HG03066 (cell line): ENCODE results near the gene TNFAIP8L2.
"Not testable (repeated sequence)": the region's sequence is repeated elsewhere in the genome, so short reads cannot be mapped to it uniquely, and the experiment has no call there.

Experiments used
- ATAC-seq: cut with Tn5 transposase; IDR thresholded peaks from one replicate; pipeline ENCODE4 v1.9.1; 2021; ENCODE audit warnings: low read depth; ENCODE audit not compliant: unreplicated experiment

The TNFAIP8L2 gene

DNA sequence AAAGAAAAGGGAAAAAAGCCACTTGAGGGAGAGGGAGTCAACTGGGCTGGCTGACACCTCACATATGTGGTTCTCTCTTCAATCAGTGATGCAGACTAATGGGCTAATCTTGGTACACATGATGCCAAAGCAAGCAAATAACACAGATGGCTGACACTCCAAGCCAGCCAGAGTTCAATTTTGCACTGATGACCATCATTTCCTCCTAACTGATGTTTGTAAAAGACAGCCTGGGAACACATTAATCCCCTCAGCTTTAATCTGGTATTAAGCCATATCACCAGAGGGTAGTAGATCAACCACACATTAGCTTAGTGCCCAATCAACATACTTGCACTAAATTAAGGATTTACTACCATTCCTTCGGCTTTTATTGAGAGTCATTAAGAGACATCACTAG is 30.8 kb downstream of the TNFAIP8L2 start:
- no peak for ATAC-seq

DNA sequence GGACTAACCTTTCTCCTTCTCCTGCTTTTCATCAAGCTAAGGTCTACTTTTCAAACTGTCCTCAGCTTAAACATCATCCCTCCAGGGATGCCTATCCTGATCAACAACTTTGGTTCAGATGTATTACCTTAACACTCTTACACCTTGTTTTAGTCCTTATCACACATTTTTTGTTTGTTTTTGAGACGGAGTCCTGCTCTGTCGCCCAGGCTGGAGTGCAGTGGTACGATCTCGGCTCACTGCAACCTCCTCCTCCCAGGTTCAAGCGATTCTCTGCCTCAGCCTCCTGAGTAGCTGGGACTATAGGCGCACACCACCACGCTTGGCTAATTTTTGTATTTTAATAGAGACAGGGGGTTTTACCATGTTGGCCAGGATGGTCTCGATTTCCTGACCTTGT is 32.2 kb downstream of the TNFAIP8L2 start:
- ATAC-seq, result not testable (repeated sequence)

DNA sequence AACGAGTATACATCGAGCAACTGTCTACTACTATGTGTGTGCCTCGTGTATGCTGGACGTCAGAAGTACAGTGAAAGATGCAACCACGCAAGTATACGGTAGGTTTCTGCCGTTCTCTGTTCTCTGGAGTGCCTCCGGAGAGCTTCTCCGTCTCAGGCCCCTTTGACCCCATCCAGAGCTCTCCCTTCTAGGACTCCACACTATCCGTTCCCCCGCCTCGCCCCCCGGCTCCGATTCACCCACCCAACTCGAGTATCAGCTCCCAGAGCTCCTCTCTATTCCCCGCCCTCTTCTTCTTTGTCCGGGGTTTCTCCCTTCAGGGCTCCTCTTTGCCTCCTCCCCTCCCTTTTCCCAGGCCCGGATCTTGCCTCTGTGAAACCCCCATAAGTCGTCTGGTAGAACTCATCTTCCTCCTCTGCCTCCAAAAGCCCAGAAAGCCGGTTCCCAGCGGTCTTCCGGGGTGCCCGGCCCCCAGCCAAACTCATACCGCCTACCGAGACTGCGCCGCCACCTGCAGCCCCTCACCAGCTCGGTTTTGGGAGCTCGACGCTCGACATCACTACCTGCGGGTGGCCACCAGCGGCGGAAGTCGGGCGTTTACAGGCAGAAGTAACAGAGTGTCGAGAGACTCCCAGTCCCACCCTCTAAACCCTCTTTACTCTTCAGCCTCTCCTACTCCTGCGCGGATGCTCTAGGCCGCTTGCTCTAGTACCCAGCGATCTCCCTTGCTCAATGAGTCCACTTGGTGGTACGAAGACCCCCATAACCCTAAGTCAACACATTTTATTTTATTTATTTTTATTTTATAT is 33.4 kb downstream of the TNFAIP8L2 start, which contains the start of gene VPS72:
TSS of gene VPS72 (minus strand) at position 561 of the 809 bp plus-strand sequence. CDS start at position 485, 76 bp downstream.
- ATAC-seq, result peak; percentile 90

DNA sequence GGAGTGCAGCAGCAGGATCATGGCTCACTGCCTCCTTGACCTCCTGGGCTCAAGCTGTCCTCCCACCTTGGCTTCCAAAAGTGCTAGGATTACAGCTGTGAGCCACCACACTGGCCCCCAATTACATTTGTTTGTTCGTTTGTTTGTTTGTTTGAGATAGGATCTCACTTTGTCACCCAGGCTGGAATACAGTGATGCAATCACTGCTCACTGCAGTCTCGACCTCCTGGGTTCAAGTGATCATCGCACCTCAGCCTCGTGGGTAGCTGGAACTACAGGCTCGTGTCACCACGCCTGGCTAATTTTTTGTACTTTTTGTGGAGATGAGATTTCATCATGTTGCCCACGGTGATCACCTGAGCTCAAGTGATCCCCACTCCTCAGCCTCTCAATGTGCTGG is 35.6 kb downstream of the TNFAIP8L2 start:
- ATAC-seq, result no peak

DNA sequence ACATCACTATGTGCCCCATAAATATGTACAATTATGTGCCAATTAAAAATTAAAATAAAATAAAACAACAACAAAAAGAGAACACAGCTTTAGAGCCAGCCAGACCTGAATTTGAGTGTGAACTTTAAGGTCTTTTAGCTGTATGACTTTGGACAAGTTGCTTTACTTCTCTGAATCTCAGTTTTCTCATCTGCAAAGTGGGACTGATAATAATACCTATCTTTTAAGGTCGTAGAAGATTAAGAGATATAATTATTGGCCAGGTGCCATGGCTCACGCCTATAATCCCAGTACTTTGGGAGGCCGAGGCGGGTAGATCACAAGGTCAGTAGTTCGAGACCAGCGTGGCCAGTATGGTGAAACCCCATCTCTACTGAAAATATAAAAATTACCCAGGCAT is 36.9 kb downstream of the TNFAIP8L2 start:
- no peak for ATAC-seq

DNA sequence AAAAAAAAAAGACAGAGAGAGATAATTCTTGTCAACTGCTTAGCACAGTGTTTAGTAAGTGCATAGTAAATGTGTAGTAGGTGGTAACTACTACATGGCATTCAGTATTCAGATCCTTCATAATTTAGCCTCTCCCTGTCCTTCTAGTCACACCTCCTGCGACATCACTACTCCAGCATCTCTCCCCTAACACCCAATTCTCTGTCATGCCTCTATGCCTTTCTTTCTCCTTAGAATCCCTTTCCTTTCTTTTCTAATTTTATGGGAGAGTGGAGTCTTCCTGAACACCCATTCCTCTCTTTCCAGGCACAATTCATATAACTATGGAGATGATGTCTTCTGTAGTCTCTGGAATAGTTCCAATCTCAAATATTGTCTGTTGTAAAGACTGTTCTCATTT is 37.4 kb downstream of the TNFAIP8L2 start:
- no peak for ATAC-seq

DNA sequence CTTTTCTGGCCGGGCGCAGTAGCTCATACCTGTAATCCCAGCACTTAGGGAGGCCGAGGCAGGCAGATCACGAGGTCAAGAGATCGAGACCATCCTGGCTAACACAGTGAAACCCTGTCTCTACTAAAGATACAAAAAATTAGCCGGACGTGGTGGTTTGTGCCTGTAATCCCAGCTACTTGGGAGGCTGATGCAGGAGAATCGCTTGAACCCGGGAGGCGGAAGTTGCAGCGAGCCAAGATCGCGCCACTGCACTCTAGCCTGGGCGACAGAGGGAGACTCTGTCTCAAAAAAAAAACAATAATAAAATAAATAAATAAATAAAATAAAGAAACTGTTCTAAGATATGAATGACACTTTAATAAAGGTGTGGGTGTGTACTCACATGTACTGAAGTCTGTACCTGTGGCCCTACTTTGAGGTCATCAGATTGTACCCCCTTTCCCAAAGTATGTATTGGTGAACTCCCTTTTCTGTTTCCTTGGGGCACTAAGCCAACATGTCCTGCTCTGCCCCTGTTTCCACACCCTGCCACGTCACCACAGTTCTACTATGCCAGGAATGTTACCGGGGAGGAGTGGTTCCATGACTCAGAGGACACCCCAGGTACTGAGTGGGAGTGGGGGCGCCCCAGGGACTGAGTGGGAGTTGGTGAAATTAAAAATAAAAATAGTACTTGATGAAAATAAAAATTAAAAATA is 38.6 kb downstream of the TNFAIP8L2 start:
- not testable (repeated sequence) for ATAC-seq

DNA sequence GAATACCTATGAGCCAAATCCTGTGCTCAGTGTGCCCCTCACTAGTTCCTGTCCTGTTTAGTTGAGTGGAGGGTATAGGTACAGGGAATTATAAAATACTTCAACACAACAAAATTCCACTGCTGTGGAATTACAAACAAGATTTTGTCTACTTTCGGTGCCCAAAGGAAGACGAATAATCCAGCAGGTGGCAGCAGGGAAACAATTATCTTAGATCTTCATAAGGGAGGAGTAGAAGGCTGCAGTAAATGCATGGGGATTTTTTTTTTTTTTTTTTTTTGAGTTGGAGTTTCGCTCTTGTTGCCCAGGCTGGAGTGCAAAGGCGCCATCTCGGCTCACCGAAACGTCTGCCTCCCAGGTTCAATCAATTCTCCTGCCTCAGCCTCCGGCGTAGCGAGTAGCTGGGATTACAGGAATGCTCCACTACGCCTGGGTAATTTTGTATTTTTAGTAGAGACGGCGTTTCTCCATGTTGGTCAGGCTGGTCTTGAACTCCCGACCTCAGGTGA is 39.9 kb downstream of the TNFAIP8L2 start:
- no peak for ATAC-seq

DNA sequence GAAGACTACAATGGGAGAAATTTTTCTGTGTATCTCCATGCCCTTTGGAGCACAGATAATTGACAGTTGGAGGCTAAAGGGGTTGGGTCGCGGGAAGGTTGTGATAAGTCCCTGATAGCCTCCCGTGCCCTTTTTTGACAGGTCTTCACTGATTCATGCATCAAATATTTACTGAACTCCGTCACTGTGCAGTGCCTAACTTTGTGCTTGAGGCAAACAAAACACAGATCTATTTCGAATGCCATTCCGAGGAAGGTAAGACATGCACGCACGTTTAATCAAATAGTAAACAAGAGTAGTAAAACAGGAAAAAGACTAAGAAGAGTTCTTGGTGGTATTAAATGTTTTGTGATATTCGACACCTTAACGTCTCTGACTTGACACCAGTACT is 41.4 kb downstream of the TNFAIP8L2 start:
- ATAC-seq, result no peak

DNA sequence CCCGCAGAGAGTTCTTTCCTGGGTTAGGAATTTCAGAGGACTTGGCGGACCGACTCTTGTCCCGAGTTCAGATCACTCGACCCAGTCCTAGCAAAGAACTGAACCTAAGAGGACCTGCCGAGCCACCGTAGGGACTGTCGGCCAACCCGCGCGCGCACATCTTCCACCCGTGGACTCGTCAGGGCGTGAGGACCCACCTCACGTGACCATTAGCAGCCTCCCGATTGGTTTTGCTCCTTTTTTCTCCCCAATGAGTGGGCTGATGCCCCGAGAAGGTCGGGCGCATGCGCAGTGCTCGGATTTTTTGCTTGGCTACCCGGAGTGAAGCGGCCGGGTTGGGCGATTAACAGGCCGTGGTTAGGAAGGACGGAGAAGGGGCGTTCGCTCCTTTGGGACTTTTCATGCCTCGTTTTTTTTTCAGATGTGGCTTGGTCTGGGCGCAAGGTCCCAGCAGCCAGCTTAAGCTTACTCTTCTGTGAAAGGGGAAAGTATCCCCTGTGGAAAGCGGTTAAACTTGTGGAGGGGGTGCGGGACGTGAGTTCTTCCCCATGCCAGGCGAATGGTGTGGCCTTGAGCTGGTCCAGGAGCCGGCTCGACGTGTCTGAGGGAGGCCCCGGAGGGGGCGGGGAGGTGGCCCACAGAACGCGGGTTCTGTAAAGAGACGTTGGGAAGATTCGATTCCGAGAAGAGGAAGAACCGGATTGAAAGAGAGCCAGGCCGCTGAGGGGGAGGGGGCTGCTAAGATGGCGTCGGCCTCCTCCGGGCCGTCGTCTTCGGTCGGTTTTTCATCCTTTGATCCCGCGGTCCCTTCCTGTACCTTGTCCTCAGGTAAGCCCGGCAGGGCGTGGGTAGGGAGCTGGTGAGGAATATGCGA is 42.0 kb downstream of the TNFAIP8L2 start, which contains the start of gene PIP5K1A:
TSS of gene PIP5K1A (plus strand) at position 299 of the 874 bp plus-strand sequence. CDS start at position 744, 445 bp downstream.
- peak; percentile 75 for ATAC-seq

DNA sequence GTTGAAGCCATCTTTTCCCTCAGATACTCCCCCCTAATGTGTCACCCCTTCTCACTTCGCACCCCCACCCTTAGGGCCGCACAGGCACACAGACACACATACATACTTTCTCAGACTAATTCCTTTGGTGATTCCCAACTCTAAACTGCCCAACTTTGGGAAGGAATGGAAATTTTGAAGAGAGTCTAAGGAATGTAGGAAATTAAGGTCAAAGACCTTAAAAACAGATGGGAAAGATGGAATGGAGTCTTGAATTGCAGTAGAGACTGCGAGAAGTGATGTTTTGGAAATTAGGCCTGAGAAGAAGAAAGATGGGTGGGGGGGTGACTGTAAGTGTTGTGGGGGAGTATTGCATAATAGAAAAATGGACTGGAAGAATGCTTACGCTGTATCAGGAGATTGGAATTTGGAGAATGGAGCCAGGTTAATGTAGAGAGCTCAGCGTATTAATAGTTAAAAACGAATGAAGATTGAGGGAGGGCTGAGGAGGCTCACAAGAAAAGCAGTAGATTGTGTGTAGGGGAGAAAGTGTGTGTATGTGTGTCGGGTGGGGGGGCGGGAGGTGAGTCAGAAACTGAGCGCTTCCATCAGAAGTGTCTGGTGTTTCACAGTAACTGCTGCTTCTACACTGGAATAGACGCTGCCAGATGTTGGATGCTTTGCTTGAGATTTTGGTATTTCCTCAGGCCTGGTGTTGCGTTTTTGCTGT is 43.6 kb downstream of the TNFAIP8L2 start:
- ATAC-seq, result no peak

DNA sequence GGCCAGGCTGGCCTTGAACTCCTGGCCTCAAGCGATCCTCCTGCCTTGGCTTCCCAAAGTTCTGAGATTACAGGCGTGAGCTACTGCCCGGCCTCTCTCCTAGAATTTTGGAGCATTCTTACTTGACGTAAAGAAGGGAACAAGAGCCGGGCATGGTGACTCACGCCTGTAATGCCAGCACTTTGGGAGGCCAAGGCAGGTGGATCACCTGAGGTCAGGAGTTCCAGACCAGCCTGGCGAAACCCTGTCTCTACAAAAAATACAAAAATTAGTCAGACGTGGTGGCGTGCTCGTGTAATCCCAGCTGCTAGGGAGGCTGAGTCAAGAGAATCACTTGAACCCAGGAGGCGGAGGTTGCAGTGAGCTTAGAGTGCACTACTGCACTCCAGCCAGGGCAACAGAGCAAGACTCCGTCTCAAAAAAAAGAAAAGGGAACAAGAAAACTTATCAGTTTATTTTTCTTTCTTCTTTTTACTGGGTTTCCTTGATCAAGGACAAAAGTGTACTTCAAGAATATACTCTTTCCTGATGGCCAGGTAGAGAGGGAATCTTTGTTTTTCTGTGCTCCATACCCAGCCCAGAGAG is 49.0 kb downstream of the TNFAIP8L2 start:
- ATAC-seq, result not testable (repeated sequence)
